Cardiac muscle cell (in vitro differentiated cells and primary cell): Measurements from ENCODE around the gene ANKRD11. TPM values are rescaled to one million over a fixed set of nuclear protein-coding genes. Genes with fewer than 3 reads are reported as not detected.
A peak's percentile ranks its signal among the peaks of the same experiment; 100 is the strongest.

Experiments used
- DNase-seq, 2 donors: peaks; one replicate each; pipeline versions ENCODE4 v3.0.0 to v3.0.0-alpha.2; 2010 to 2017; ENCODE audit warnings: low read depth in 1 of 2, low spot score in 1 of 2
- H3K27ac ChIP-seq: fragments of 200-600 bp; sonication (generic); 2 replicates; pipeline ENCODE4 v1.5.1; 2016
- H3K27me3 ChIP-seq: fragments of 200-600 bp; sonication (generic); 2 replicates; pipeline ENCODE4 v1.6.0; 2016; ENCODE audit warnings: control low read depth
- H3K36me3 ChIP-seq: fragments of 200-600 bp; sonication (generic); 2 replicates; pipeline ENCODE4 v1.5.1; 2016; ENCODE audit warnings: control low read depth
- H3K4me1 ChIP-seq: fragments of 200-600 bp; sonication (generic); 2 replicates; pipeline ENCODE4 v1.8.1; 2017; ENCODE audit warnings: low read depth, mild to moderate bottlenecking, mixed run types
- H3K4me3 ChIP-seq: fragments of 200-600 bp; sonication (generic); 2 replicates; pipeline ENCODE4 v1.5.1; 2016; ENCODE audit warnings: mild to moderate bottlenecking
- H3K9me3 ChIP-seq: fragments of 200-600 bp; sonication (generic); 2 replicates; pipeline ENCODE4 v1.5.1; 2017; ENCODE audit warnings: low read depth, mild to moderate bottlenecking, control low read depth
- CTCF ChIP-seq: IDR thresholded peaks from 2 replicates; pipeline ENCODE4 v1.5.1; 2012; ENCODE audit warnings: low read depth, mild to moderate bottlenecking, low read length
- polyA plus RNA-seq: library from polyadenylated mRNA; unstranded; fragments of >200 nt; fragmentation: Nextera tagmentation; extraction: Ambion mirVana; gene quantifications from 2 replicates; pipeline ENCODE4 v1.2.1, GENCODE V29; 2016
- total RNA-seq: library from RNA; depleted of rRNA; stranded (reverse); fragments of >200 nt; gene quantifications from 2 replicates; pipeline ENCODE4 v1.2.3, GENCODE V29; 2016

ANKRD11 gene
- total and polyA plus RNA-seq, 2 experiments from 2014 or later, result 111 to 131 TPM

GRCh38 chr16:89417352-89417751 is 73.0 kb downstream of the ANKRD11 start:
- Histone ChIP-seq H3K36me3 (no peaks in the 10 kb centered on the region), H3K4me3 (no peak overlapping the region), H3K27ac (peak overlapping the region; percentile 59), H3K9me3 (no peaks in the 10 kb centered on the region), H3K4me1 (peaks cover 28% of the 10 kb centered on the region), H3K27me3 (no peaks in the 10 kb centered on the region)
- no peak for TF ChIP-seq CTCF
- DNase-seq, result no peak

- Histone ChIP-seq H3K27me3 (no peaks in the 10 kb centered on the region), H3K27ac (peak overlapping the region; percentile 47), H3K9me3 (no peaks in the 10 kb centered on the region), H3K4me3 (no peak overlapping the region), H3K4me1 (peaks cover 35% of the 10 kb centered on the region), H3K36me3 (no peaks in the 10 kb centered on the region)
- DNase-seq, result no peak
- TF ChIP-seq CTCF, result no peak
Measured at GRCh38 chr16:89413811-89414585, 76.4 kb downstream of the ANKRD11 start.

- Histone ChIP-seq H3K36me3 (no peaks in the 10 kb centered on the region), H3K9me3 (no peaks in the 10 kb centered on the region), H3K27me3 (no peaks in the 10 kb centered on the region), H3K4me3 (no peak overlapping the region), H3K4me1 (peaks cover 46% of the 10 kb centered on the region), H3K27ac (peak overlapping the region; percentile 47)
- TF ChIP-seq CTCF, result no peak
- DNase-seq, result peak in 1 of 2 donors; percentile 52
Measured at GRCh38 chr16:89412811-89413210, 77.5 kb downstream of the ANKRD11 start.

GRCh38 chr16:89411335-89411850 is 79.0 kb downstream of the ANKRD11 start:
- H3K27me3 ChIP-seq, result no peaks in the 10 kb centered on the region
- H3K4me1 ChIP-seq, result peaks cover 40% of the 10 kb centered on the region
- no peaks in the 10 kb centered on the region for H3K36me3 ChIP-seq
- no peak overlapping the region for H3K27ac ChIP-seq
- no peak overlapping the region for H3K4me3 ChIP-seq
- H3K9me3 ChIP-seq, result no peaks in the 10 kb centered on the region
- no peak for DNase-seq
- no peak for TF ChIP-seq CTCF

GRCh38 chr16:89410794-89411309 is 79.5 kb downstream of the ANKRD11 start:
- Histone ChIP-seq H3K27me3 (no peaks in the 10 kb centered on the region), H3K27ac (no peak overlapping the region), H3K4me1 (peaks cover 40% of the 10 kb centered on the region), H3K9me3 (no peaks in the 10 kb centered on the region), H3K36me3 (no peaks in the 10 kb centered on the region), H3K4me3 (no peak overlapping the region)
- TF ChIP-seq CTCF, result no peak
- peak in 1 of 2 donors; percentile 91 for DNase-seq
